ENCODE results near the gene ABAT.

- TF ChIP-seq REST (IDR thresholded peaks at IDR 0.05; ENCODE audit: insufficient read depth in 1 of 2, low read depth in 2 of 2, low read length in 2 of 2): no peak
- no peak for TF ChIP-seq POLR2AphosphoS5 (IDR thresholded peaks at IDR 0.05; ENCODE audit: low read depth, low read length)
- no peak for TF ChIP-seq TAF1 (IDR thresholded peaks at IDR 0.05; ENCODE audit: borderline replicate concordance, insufficient read depth, low read length)
- no peak for TF ChIP-seq SIN3A (IDR thresholded peaks at IDR 0.05; ENCODE audit: borderline replicate concordance, insufficient read depth, low read length)
- no peak for TF ChIP-seq FOXP2 (optimal IDR thresholded peaks at IDR 0.05; ENCODE audit: borderline replicate concordance, extremely low read depth, extremely low read length, insufficient read depth)
Measured at GRCh38 chr16:8806272-8806983, 132.0 kb downstream of the ABAT start.

Measured in PFSK-1 (cell line).